IMR-90 (cell line): ENCODE data around the gene FAM163A. TPM values are rescaled to one million over a fixed set of nuclear protein-coding genes. Genes with fewer than 3 reads are reported as not detected.

Experiments
- ATAC-seq: fragments of 200-7000 bp; cut with Tn5 transposase; 2 replicates; pipeline ENCODE4 v1.9.1; 2020; ENCODE audit warnings: low read depth, mild to moderate bottlenecking, moderate library complexity
- BruUV-seq: library from RNA; stranded (reverse); fragments of 400-500 nt; replicated peaks from 2 replicates; lab custom pipeline; 2021; lab: Mats Ljungman, UMichigan
- CTCF ChIA-PET: fragments of 300-600 bp; formaldehyde crosslinking; extraction: SDS; loops from one replicate; lab custom pipeline; 2021; ENCODE audit warnings: antibody characterized with exemption; lab: Yijun Ruan, JAX
- POLR2A ChIA-PET: fragments of 300-600 bp; sonication (Branson Sonifier 250); formaldehyde crosslinking; loops from one replicate; lab custom pipeline; 2022; ENCODE audit warnings: antibody characterized with exemption; ENCODE audit not compliant: unreplicated experiment; lab: Charles Lee
- DNase-seq: peaks from one replicate; pipeline ENCODE4 v3.0.0; 2013
- H2AFZ ChIP-seq: replicated peaks from 2 replicates; pipeline ENCODE3; 2013; ENCODE audit warnings: low read length, mild to moderate bottlenecking; ENCODE audit not compliant: poor library complexity
- H2AK5ac ChIP-seq: 2 replicates; pipeline ENCODE4 v1.6.1; 2013; ENCODE audit warnings: low read depth, low read length, inconsistent platforms
- H2AK9ac ChIP-seq: replicated peaks from 2 replicates; pipeline ENCODE3; 2013; ENCODE audit warnings: mild to moderate bottlenecking, low read depth, low read length, moderate library complexity; ENCODE audit not compliant: poor library complexity
- H2BK120ac ChIP-seq: 2 replicates; pipeline ENCODE4 v1.6.1; 2013; ENCODE audit warnings: low read depth, low read length, inconsistent platforms
- H2BK15ac ChIP-seq: 3 replicates; pipeline ENCODE4 v1.6.1; 2013; ENCODE audit warnings: low read depth, low read length, inconsistent platforms
- H2BK20ac ChIP-seq: 2 replicates; pipeline ENCODE4 v1.6.1; 2013; ENCODE audit warnings: low read depth, mild to moderate bottlenecking, inconsistent platforms, low read length, moderate library complexity
- H2BK5ac ChIP-seq: 2 replicates; pipeline ENCODE4 v1.6.1; 2013; ENCODE audit warnings: mild to moderate bottlenecking, low read depth, low read length, inconsistent platforms; ENCODE audit not compliant: poor library complexity, severe bottlenecking
- H3K14ac ChIP-seq: replicated peaks from 2 replicates; pipeline ENCODE4 v1.6.1; 2013; ENCODE audit warnings: low read depth, low read length, inconsistent platforms
- H3K18ac ChIP-seq: 2 replicates; pipeline ENCODE4 v1.6.1; 2013; ENCODE audit warnings: low read depth, low read length, control low read depth
- H3K23ac ChIP-seq: 2 replicates; pipeline ENCODE4 v1.6.1; 2013; ENCODE audit warnings: low read depth, low read length, inconsistent platforms
- H3K27ac ChIP-seq: 2 replicates; pipeline ENCODE4 v1.5.1; 2013; ENCODE audit warnings: mild to moderate bottlenecking, control low read depth, low read length; ENCODE audit not compliant: insufficient read depth
- H3K27me3 ChIP-seq: 2 replicates; pipeline ENCODE4 v1.6.1; 2013; ENCODE audit warnings: low read length; ENCODE audit not compliant: control insufficient read depth, insufficient read depth
- H3K36me3 ChIP-seq: 2 replicates; pipeline ENCODE4 v1.6.1; 2013; ENCODE audit warnings: low read length, mixed read lengths; ENCODE audit not compliant: control insufficient read depth, insufficient read depth
- H3K4ac ChIP-seq: 2 replicates; pipeline ENCODE4 v1.6.1; 2013; ENCODE audit warnings: low read depth, low read length, inconsistent platforms
- H3K4me1 ChIP-seq: 2 replicates; pipeline ENCODE4 v1.6.1; 2013; ENCODE audit warnings: low read length, mixed read lengths; ENCODE audit not compliant: control insufficient read depth, insufficient read depth
- H3K4me2 ChIP-seq: 2 replicates; pipeline ENCODE4 v1.6.1; 2013; ENCODE audit warnings: low read depth, mild to moderate bottlenecking, control low read depth, low read length, moderate library complexity
- H3K4me3 ChIP-seq: 2 replicates; pipeline ENCODE4 v1.5.1; 2013; ENCODE audit warnings: low read depth, mild to moderate bottlenecking, control low read depth, low read length, moderate library complexity; ENCODE audit not compliant: insufficient read depth
- H3K56ac ChIP-seq: 2 replicates; pipeline ENCODE4 v1.6.1; 2013; ENCODE audit warnings: low read length, inconsistent platforms; ENCODE audit not compliant: insufficient read depth; ENCODE audit errors: extremely low read depth
- H3K79me1 ChIP-seq, 2 experiments: 2 replicates each; pipeline ENCODE4 v1.6.1; 2013; ENCODE audit warnings: low read length in 2 of 2, inconsistent platforms in 1 of 2, low read depth in 1 of 2
- H3K9ac ChIP-seq: 2 replicates; pipeline ENCODE4 v1.6.1; 2013; ENCODE audit warnings: low read depth, low read length, control low read depth
- H3K9me1 ChIP-seq: 2 replicates; pipeline ENCODE4 v1.6.1; 2013; ENCODE audit warnings: low read length, inconsistent platforms; ENCODE audit not compliant: insufficient read depth
- H3K9me3 ChIP-seq: 2 replicates; pipeline ENCODE4 v1.6.1; 2013; ENCODE audit warnings: low read length; ENCODE audit not compliant: control insufficient read depth, insufficient read depth
- H4K20me1 ChIP-seq: 2 replicates; pipeline ENCODE4 v1.6.1; 2013; ENCODE audit warnings: low read length, inconsistent platforms; ENCODE audit not compliant: insufficient read depth
- H4K5ac ChIP-seq: 2 replicates; pipeline ENCODE4 v1.6.1; 2013; ENCODE audit warnings: mild to moderate bottlenecking, low read depth, low read length, control low read depth
- H4K8ac ChIP-seq, 2 experiments: 2 replicates each; pipeline ENCODE4 v1.6.1; 2013; ENCODE audit warnings: low read depth in 2 of 2, low read length in 2 of 2, control low read depth in 1 of 2, inconsistent platforms in 1 of 2
- H4K91ac ChIP-seq: 2 replicates; pipeline ENCODE4 v1.6.1; 2013; ENCODE audit warnings: low read depth, low read length, inconsistent platforms; ENCODE audit not compliant: insufficient read depth
- BHLHE40 ChIP-seq: fragments of 150-350 bp; IDR thresholded peaks from 2 replicates; pipeline ENCODE4 v1.6.1; 2016; ENCODE audit warnings: mild to moderate bottlenecking, low read depth, low read length
- CEBPB ChIP-seq: IDR thresholded peaks from 2 replicates; pipeline ENCODE4 v1.6.1; 2012; ENCODE audit warnings: low read depth, low read length, improper control_type of control experiment
- CHD1 ChIP-seq: IDR thresholded peaks from 2 replicates; pipeline ENCODE4 v1.6.1; 2012; ENCODE audit warnings: low read depth, low read length, improper control_type of control experiment
- FOS ChIP-seq: fragments of 150-350 bp; IDR thresholded peaks from 2 replicates; pipeline ENCODE4 v1.6.1; 2016; ENCODE audit warnings: low read depth, low read length
- MAFK ChIP-seq: IDR thresholded peaks from 2 replicates; pipeline ENCODE4 v1.6.1; 2012; ENCODE audit warnings: low read depth, low read length, improper control_type of control experiment
- MAZ ChIP-seq: IDR thresholded peaks from 2 replicates; pipeline ENCODE4 v1.6.1; 2012; ENCODE audit warnings: low read depth, mild to moderate bottlenecking, low read length, improper control_type of control experiment, moderate library complexity, borderline replicate concordance
- MXI1 ChIP-seq: IDR thresholded peaks from 2 replicates; pipeline ENCODE4 v1.6.1; 2012; ENCODE audit warnings: low read depth, mild to moderate bottlenecking, low read length, moderate library complexity, borderline replicate concordance
- NFE2L2 ChIP-seq: fragments of 150-350 bp; IDR thresholded peaks from 2 replicates; pipeline ENCODE4 v1.6.1; 2016; ENCODE audit warnings: low read depth, mild to moderate bottlenecking, low read length
- POLR2A ChIP-seq: IDR thresholded peaks from 2 replicates; pipeline ENCODE4 v1.6.1; 2012; ENCODE audit warnings: mild to moderate bottlenecking, low read depth, low read length
- RAD21 ChIP-seq: IDR thresholded peaks from 2 replicates; pipeline ENCODE4 v1.6.1; 2012; ENCODE audit warnings: low read length, improper control_type of control experiment
- RCOR1 ChIP-seq: IDR thresholded peaks from 2 replicates; pipeline ENCODE4 v1.6.1; 2012; ENCODE audit warnings: mild to moderate bottlenecking, low read length, improper control_type of control experiment; ENCODE audit not compliant: insufficient replicate concordance
- RFX5 ChIP-seq: IDR thresholded peaks from 2 replicates; pipeline ENCODE4 v1.8.0; 2012; ENCODE audit warnings: low read depth, mild to moderate bottlenecking, low read length, moderate library complexity
- SMC3 ChIP-seq: fragments of 150-350 bp; IDR thresholded peaks from 2 replicates; pipeline ENCODE4 v1.6.1; 2016; ENCODE audit warnings: low read depth, mild to moderate bottlenecking, antibody characterized with exemption, low read length, moderate library complexity
- WGBS, 2 experiments: methylation state at CpG; one replicate each; pipeline versions ENCODE4 v1.1.5 to v1.1.7; 2013; ENCODE audit warnings: missing lambda C conversion rate in 2 of 2; ENCODE audit not compliant: insufficient read length in 1 of 2; ENCODE audit errors: extremely low coverage in 2 of 2; 5-methylcytosine and 5-hydroxymethylcytosine counted together
- dilution Hi-C: fragments of 300-500 bp; cut with HindIII; formaldehyde crosslinking; loops from one replicate; pipeline ENCODE4 v1.14.3; 2018; ENCODE audit warnings: low sequenced_read_pairs; ENCODE audit not compliant: unreplicated experiment
- in situ Hi-C: fragments of 300-500 bp; cut with MboI; formaldehyde crosslinking; loops from 3 replicates; pipeline ENCODE4 v1.14.3; 2019; ENCODE audit warnings: low sequenced_read_pairs, inconsistent platforms, mixed read lengths
- intact Hi-C: fragments of 100-400 bp; cut with micrococcal nuclease; formaldehyde crosslinking; loops from 2 replicates; pipeline ENCODE4 v1.10.0; 2022
- polyA plus RNA-seq, 3 experiments: library from polyadenylated mRNA; depleted of rRNA; stranded (reverse); fragments of >200 nt; gene quantifications; 2 replicates each; pipeline ENCODE4 v1.2.3, GENCODE V29; 2012; ENCODE audit warnings: low replicate concordance in 1 of 3
- total RNA-seq: library from RNA; depleted of rRNA; stranded (reverse); fragments of >200 nt; gene quantifications from 2 replicates; pipeline ENCODE4 v1.2.3, GENCODE V29; 2012
- TF ChIP-seq, protein P1 (sequence below): fragments of 150-350 bp; IDR thresholded peaks from 2 replicates; pipeline ENCODE4 v1.6.1; 2017; ENCODE audit warnings: mild to moderate bottlenecking, antibody characterized with exemption, low read length, low read depth
- TF ChIP-seq, protein P2 (sequence below): conservative IDR thresholded peaks from 2 replicates; pipeline ENCODE4 v1.5.1; 2012; ENCODE audit warnings: mild to moderate bottlenecking, low read depth, low read length, improper control_type of control experiment
- TF ChIP-seq, protein P3 (sequence below): fragments of 150-350 bp; IDR thresholded peaks from 2 replicates; pipeline ENCODE4 v1.6.1; 2016; ENCODE audit warnings: low read depth, mild to moderate bottlenecking, low read length, moderate library complexity, borderline replicate concordance

FAM163A gene
- total and polyA plus RNA-seq, 2 of the 4 experiments (the other 2 are of a cell fraction), result not detected

DNA sequence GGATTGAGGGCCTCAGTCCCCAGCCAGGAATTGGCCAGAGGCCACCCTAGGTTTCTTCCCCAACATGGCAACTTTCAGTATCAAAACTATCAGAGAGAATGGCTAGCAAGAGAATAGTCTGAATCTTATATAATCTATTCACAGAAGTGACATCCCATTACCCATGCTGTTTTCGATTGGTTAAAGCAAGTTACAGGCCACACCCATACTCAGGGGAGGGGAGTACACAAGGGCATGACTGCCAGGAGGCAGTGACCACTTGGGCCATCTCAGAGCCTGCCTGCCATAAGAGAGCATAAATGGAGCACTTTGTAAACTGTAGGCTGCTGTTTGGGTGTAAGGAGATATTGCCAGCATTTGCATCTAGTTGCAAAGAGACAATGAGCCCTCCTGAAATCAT is 65.4 kb downstream of the FAM163A start:
- ChIA-PET POLR2A (no interaction called here), CTCF (interaction anchor here (0.8 to 4.1 kb wide), 5 partner anchors 10 to 103 kb away, joined by 4 to 131 read pairs (median 17); no protein-coding TSS in a partner anchor)
- Histone ChIP-seq H3K56ac (no peak overlapping the region), H2BK120ac (no peak overlapping the region), H3K4me3 (no peak overlapping the region), H2BK5ac (peak overlapping the region; percentile 6), H4K20me1 (no peaks in the 10 kb centered on the region), H4K5ac (no peak overlapping the region), H3K4ac (no peak overlapping the region), H3K36me3 (no peaks in the 10 kb centered on the region), H3K27me3 (peaks cover 44% of the 10 kb centered on the region), H3K23ac (no peak overlapping the region), H3K9me1 (no peaks in the 10 kb centered on the region), H4K91ac (no peak overlapping the region), H2AK9ac (no peak overlapping the region), H3K9me3 (no peaks in the 10 kb centered on the region), H2AFZ (no peak overlapping the region), H2AK5ac (0 out of 2 replicates have a peak overlapping the region, but pooled peaks have one; percentile 20), H3K27ac (no peak overlapping the region), H3K14ac (no peak overlapping the region), H2BK15ac (peak overlapping the region; percentile 15; the same call in 1 of the 3 replicates), H3K79me1 (no peaks in the 10 kb centered on the region), H3K4me1 (peaks cover 9% of the 10 kb centered on the region), H3K18ac (peak overlapping the region; percentile 11; the same call in 1 of the 2 replicates), H3K9ac (no peak overlapping the region), H3K4me2 (no peak overlapping the region), H2BK20ac (no peak overlapping the region), H4K8ac (no peak overlapping the region)
- TF ChIP-seq POLR2A (no peak), MAZ (no peak), SMC3 (no peak), RCOR1 (no peak), BHLHE40 (no peak), CEBPB (no peak), RAD21 (no peak), MXI1 (no peak), CHD1 (no peak), FOS (no peak), RFX5 (no peak), NFE2L2 (no peak), MAFK (no peak)
- TF ChIP-seq, protein P1, sequence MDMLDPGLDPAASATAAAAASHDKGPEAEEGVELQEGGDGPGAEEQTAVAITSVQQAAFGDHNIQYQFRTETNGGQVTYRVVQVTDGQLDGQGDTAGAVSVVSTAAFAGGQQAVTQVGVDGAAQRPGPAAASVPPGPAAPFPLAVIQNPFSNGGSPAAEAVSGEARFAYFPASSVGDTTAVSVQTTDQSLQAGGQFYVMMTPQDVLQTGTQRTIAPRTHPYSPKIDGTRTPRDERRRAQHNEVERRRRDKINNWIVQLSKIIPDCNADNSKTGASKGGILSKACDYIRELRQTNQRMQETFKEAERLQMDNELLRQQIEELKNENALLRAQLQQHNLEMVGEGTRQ, result no peak
- TF ChIP-seq, protein P2, sequence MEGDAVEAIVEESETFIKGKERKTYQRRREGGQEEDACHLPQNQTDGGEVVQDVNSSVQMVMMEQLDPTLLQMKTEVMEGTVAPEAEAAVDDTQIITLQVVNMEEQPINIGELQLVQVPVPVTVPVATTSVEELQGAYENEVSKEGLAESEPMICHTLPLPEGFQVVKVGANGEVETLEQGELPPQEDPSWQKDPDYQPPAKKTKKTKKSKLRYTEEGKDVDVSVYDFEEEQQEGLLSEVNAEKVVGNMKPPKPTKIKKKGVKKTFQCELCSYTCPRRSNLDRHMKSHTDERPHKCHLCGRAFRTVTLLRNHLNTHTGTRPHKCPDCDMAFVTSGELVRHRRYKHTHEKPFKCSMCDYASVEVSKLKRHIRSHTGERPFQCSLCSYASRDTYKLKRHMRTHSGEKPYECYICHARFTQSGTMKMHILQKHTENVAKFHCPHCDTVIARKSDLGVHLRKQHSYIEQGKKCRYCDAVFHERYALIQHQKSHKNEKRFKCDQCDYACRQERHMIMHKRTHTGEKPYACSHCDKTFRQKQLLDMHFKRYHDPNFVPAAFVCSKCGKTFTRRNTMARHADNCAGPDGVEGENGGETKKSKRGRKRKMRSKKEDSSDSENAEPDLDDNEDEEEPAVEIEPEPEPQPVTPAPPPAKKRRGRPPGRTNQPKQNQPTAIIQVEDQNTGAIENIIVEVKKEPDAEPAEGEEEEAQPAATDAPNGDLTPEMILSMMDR, result no peak
- TF ChIP-seq, protein P3, sequence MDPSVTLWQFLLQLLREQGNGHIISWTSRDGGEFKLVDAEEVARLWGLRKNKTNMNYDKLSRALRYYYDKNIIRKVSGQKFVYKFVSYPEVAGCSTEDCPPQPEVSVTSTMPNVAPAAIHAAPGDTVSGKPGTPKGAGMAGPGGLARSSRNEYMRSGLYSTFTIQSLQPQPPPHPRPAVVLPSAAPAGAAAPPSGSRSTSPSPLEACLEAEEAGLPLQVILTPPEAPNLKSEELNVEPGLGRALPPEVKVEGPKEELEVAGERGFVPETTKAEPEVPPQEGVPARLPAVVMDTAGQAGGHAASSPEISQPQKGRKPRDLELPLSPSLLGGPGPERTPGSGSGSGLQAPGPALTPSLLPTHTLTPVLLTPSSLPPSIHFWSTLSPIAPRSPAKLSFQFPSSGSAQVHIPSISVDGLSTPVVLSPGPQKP, result no peak
- no CpG with 5 or more reads among the region's 1 CpG for WGBS, 2 experiments
- 0 out of 2 replicates have a peak, but pooled peaks have one; percentile 7 for ATAC-seq
- dilution Hi-C loops (no loop called here), in situ Hi-C loops (loop anchor here (25.0 kb wide), 1 partner anchor 571 kb away; the partner anchor contains the start of gene ABL2), intact Hi-C loops (loop anchor here (5.0 kb wide), 1 partner anchor 56 kb away; no protein-coding TSS in a partner anchor)
- no TSS peak for BruUV-seq
- DNase-seq, result no peak
